ENCODE data around the gene CD34. TPM values are rescaled to one million over a fixed set of nuclear protein-coding genes. Genes with fewer than 3 reads are reported as not detected.

The CD34 gene
- total RNA-seq, 1 donor from 2014 or later: not detected

DNA sequence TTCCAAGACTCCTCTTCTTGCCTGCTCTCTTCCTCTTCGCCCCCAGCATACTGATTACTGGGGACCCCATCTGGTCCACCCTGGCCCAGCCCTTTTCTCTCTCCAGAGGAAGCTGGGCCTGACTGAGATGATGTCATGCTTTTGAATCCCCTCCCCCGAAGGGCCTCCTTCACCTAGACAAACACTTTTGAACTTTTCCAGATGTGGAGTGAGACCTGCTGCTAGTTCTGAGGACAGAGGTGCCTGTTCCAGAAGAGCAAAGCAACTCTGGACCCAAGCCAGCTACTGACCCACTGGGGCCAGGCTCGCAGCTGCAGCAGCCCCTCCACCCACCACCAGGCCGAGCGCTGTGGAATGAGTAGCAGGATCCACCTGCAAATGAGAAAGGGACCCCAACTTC lies 8.4 kb downstream of the CD34 start:
- TF ChIP-seq, protein P1, sequence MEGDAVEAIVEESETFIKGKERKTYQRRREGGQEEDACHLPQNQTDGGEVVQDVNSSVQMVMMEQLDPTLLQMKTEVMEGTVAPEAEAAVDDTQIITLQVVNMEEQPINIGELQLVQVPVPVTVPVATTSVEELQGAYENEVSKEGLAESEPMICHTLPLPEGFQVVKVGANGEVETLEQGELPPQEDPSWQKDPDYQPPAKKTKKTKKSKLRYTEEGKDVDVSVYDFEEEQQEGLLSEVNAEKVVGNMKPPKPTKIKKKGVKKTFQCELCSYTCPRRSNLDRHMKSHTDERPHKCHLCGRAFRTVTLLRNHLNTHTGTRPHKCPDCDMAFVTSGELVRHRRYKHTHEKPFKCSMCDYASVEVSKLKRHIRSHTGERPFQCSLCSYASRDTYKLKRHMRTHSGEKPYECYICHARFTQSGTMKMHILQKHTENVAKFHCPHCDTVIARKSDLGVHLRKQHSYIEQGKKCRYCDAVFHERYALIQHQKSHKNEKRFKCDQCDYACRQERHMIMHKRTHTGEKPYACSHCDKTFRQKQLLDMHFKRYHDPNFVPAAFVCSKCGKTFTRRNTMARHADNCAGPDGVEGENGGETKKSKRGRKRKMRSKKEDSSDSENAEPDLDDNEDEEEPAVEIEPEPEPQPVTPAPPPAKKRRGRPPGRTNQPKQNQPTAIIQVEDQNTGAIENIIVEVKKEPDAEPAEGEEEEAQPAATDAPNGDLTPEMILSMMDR (conservative IDR thresholded peaks at IDR 0.05; ENCODE audit: low read depth, low read length): no peak
- no peak for DNase-seq (ENCODE audit: low read depth)
- H3K4me3 ChIP-seq (ENCODE audit: low read depth, low read length): no peak overlapping the region

DNA sequence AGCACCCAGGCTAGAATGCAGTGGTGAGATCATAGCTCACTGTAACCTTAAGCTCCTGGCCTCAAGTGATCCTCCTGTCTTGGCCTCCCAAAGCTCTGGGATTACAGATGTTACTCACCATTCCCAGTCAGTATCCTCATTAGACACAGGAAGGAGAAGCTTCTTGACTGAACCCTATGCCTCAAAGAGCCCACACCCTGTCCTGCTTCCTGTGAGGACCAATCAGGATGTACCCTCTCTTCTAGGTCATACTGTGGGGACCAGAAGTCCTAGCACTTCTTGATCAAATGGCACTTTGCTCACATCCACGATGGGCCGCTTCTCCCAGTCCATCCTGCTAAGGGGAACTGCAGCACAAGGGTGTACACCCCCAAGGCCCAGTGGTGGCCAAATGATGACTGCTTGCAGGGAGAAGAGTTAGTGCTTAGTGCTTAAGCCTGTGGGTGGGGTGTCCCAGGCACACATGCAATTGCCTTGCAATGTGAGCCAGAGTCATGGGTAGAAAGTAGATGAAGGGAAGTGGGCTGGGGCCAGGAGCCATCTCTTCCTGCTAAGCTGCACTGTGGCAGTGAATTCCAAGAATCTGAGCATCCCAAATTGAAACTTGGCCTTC lies 9.8 kb downstream of the CD34 start:
- no peak for DNase-seq (ENCODE audit: low read depth)
- H3K4me3 ChIP-seq (ENCODE audit: low read depth, low read length): no peak overlapping the region

DNA sequence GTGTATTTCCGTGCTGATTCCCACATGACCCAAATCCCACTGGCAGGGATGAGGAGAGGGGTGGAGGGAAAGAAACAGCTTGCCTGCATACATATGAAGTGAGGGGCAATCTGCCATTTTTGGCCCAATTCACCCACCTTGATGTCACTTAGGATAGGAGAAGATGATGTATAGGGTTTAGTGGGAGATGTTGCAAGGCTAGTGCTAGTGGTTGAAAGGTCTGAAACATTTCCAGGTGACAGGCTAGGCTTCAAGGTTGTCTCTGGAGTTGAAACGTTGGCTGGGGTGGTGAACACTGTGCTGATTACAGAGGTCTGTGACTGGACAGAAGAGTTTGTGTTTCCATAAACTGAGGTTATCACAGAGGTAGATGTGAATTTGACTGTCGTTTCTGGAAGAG lies 12.1 kb downstream of the CD34 start:
- TF ChIP-seq, protein P1 (conservative IDR thresholded peaks at IDR 0.05; ENCODE audit: low read depth, low read length): no peak
- H3K4me3 ChIP-seq (ENCODE audit: low read depth, low read length): no peak overlapping the region

More for the DNA sequence above, 9.8 kb downstream of the CD34 start:
- TF ChIP-seq, protein P1 (conservative IDR thresholded peaks at IDR 0.05; ENCODE audit: low read depth, low read length): no peak

DNA sequence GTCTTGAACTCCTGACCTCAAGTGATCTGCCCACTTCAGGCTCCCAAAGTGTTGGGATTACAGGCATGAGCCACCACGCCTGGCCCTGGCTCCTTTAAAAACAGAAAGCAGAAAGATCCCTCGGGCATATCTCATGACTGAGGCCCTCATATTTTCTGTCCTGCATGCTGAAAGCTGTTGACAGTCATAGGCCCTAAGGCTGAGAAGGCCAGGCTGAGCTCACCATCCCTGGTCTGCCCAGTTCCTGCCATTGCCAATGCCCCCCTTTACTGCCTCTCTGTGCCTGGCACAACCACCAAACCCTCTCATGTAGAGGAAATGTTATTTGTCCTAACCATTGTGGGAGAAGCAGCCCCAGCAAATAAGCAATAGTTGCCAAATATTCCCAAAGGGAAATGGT lies 12.7 kb downstream of the CD34 start:
- DNase-seq (ENCODE audit: low read depth): no peak
- TF ChIP-seq, protein P1 (conservative IDR thresholded peaks at IDR 0.05; ENCODE audit: low read depth, low read length): no peak
- no peak overlapping the region for H3K4me3 ChIP-seq (ENCODE audit: low read depth, low read length)

More for the DNA sequence above, 12.1 kb downstream of the CD34 start:
- DNase-seq (ENCODE audit: low read depth): no peak

DNA sequence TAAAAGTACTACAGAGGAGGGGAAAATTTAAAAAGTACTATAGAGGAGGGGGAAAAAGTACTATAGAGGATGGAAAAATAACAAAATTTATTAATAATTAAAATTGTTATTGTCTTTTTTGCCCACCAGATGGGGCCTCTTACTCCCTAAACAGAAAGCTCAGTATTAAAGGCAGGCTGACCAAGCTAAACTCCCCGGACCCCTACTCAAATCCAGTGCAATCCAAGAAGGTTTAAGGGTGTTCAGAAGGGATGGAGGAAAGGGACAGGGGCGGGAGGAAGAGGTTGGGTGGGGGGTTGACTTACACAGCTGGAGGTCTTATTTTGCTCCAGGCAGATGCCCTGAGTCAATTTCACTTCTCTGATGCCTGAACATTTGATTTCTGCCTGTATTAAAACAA lies 13.7 kb downstream of the CD34 start:
- TF ChIP-seq, protein P1 (conservative IDR thresholded peaks at IDR 0.05; ENCODE audit: low read depth, low read length): peak; percentile 45
- no peak for DNase-seq (ENCODE audit: low read depth)

DNA sequence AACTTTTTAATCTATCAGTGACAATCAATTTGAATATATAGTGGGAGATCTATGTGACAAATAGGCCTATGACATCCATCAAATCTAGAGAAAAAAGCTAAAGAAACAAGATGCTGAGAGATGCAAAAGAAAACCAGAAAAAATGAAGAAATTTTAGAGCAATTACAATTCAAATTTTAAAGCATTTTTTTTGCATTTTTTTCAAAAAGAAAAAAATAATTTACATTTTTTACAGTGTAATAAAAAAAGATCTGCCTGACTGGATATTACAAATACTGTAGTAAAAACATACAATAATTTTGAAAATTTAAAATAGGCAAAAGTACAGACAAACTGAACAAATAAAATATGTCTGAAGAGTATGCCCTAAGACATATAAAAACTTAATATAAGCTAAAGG lies 14.4 kb downstream of the CD34 start:
- H3K4me3 ChIP-seq (ENCODE audit: low read depth, low read length): no peak overlapping the region
- no peak for DNase-seq (ENCODE audit: low read depth)
- TF ChIP-seq, protein P1 (conservative IDR thresholded peaks at IDR 0.05; ENCODE audit: low read depth, low read length): no peak

More for the DNA sequence above, 13.7 kb downstream of the CD34 start:
- H3K4me3 ChIP-seq (ENCODE audit: low read depth, low read length): no peak overlapping the region

DNA sequence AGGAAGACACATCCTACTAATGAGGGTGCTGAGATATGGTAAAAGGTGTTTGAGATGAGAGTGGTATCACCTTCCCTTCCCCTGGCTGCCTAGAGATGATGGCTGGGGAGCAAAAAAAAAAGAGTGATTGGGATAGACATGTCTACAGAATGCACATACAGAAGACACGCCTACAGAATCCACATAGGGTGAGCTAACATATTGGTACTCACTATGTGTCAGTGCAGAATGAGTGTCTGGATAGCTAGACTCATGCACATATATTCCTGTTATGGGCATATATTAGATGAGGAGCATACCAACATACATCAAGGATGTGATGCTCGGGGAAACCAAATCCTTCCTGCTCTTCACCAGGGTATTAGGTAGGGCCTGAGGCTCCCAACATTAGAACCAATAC lies 16.2 kb downstream of the CD34 start:
- H3K4me3 ChIP-seq (ENCODE audit: low read depth, low read length): no peak overlapping the region
- no peak for DNase-seq (ENCODE audit: low read depth)
- TF ChIP-seq, protein P1 (conservative IDR thresholded peaks at IDR 0.05; ENCODE audit: low read depth, low read length): no peak

Data from epithelial cell of proximal tubule (primary cell).